Suprapubic skin (tissue), 4 donors: ENCODE results near the gene DHPS.

Experiments
- CTCF ChIP-seq, 2 donors: fragments of 200-600 bp in 1 of 2; fragments of 450-650 bp in 1 of 2; sonication (generic) in 1 of 2; IDR thresholded peaks; one replicate each; pipeline ENCODE4 v1.5.1; 2016 to 2019; ENCODE audit warnings: antibody characterized with exemption in 2 of 2, mild to moderate bottlenecking in 1 of 2, moderate library complexity in 1 of 2
- EP300 ChIP-seq: sonication (generic); formaldehyde crosslinking; IDR thresholded peaks from one replicate; pipeline ENCODE4 v1.6.1; 2017; ENCODE audit warnings: antibody characterized with exemption
- POLR2A ChIP-seq, 2 donors: fragments of 450-650 bp; IDR thresholded peaks; one replicate each; pipeline ENCODE4 v1.6.1; 2017; ENCODE audit warnings: antibody characterized with exemption in 2 of 2, mild to moderate bottlenecking in 2 of 2, moderate library complexity in 2 of 2
- POLR2AphosphoS5 ChIP-seq, 3 donors: sonication (generic); formaldehyde crosslinking; IDR thresholded peaks; one replicate each; pipeline ENCODE4 v1.6.1; 2017; ENCODE audit warnings: antibody characterized with exemption in 3 of 3

- TF ChIP-seq CTCF (IDR thresholded peaks at IDR 0.05) (no peak), EP300 (no peak), POLR2A (IDR thresholded peaks at IDR 0.05) (no peak), POLR2AphosphoS5 (IDR thresholded peaks at IDR 0.05) (no peak)
Observed at GRCh38 chr19:12660980-12661379, 20.7 kb downstream of the DHPS start.
